WTC11 (cell line): ENCODE results near the gene CNTN3.

Experiments used
- CTCF ChIP-seq: fragments of 200-600 bp; IDR thresholded peaks from 2 replicates; pipeline ENCODE4 v1.8.0; 2022; ENCODE audit warnings: antibody characterized with exemption
- SMAD3 ChIP-seq: sonication (generic); formaldehyde crosslinking; IDR thresholded peaks from 2 replicates; pipeline ENCODE4 v1.8.0; 2022; ENCODE audit warnings: missing genetic modification reagents, mild to moderate bottlenecking, borderline replicate concordance
- SP1 ChIP-seq: sonication (generic); formaldehyde crosslinking; conservative IDR thresholded peaks from 2 replicates; pipeline ENCODE4 v1.8.1; 2022; ENCODE audit warnings: missing genetic modification reagents
- TEAD1 ChIP-seq: sonication (generic); formaldehyde crosslinking; IDR thresholded peaks from 2 replicates; pipeline ENCODE4 v1.8.0; 2022; ENCODE audit warnings: mild to moderate bottlenecking, missing genetic modification reagents
- ZNF423 ChIP-seq: fragments of 250-450 bp; sonication (Bioruptor Pico); IDR thresholded peaks from 2 replicates; pipeline ENCODE4 v2.1.2; 2022; ENCODE audit warnings: mild to moderate bottlenecking, moderate library complexity
- TF ChIP-seq, protein P1 (sequence below): sonication (generic); formaldehyde crosslinking; IDR thresholded peaks from 2 replicates; pipeline ENCODE4 v1.8.1; 2023; ENCODE audit warnings: mild to moderate bottlenecking, missing genetic modification reagents, borderline replicate concordance
- TF ChIP-seq, protein P2 (sequence below): sonication (generic); formaldehyde crosslinking; IDR thresholded peaks from 2 replicates; pipeline ENCODE4 v1.8.0; 2022; ENCODE audit warnings: missing genetic modification reagents

GRCh38 chr3:74631351-74632140 lies 17.1 kb upstream of the CNTN3 start:
- TF ChIP-seq TEAD1 (CRISPR knock-in tag) = no peak
- no peak for TF ChIP-seq ZNF423 (CRISPR knock-in tag)
- TF ChIP-seq CTCF = no peak
- TF ChIP-seq SMAD3 = no peak
- TF ChIP-seq, protein P1, sequence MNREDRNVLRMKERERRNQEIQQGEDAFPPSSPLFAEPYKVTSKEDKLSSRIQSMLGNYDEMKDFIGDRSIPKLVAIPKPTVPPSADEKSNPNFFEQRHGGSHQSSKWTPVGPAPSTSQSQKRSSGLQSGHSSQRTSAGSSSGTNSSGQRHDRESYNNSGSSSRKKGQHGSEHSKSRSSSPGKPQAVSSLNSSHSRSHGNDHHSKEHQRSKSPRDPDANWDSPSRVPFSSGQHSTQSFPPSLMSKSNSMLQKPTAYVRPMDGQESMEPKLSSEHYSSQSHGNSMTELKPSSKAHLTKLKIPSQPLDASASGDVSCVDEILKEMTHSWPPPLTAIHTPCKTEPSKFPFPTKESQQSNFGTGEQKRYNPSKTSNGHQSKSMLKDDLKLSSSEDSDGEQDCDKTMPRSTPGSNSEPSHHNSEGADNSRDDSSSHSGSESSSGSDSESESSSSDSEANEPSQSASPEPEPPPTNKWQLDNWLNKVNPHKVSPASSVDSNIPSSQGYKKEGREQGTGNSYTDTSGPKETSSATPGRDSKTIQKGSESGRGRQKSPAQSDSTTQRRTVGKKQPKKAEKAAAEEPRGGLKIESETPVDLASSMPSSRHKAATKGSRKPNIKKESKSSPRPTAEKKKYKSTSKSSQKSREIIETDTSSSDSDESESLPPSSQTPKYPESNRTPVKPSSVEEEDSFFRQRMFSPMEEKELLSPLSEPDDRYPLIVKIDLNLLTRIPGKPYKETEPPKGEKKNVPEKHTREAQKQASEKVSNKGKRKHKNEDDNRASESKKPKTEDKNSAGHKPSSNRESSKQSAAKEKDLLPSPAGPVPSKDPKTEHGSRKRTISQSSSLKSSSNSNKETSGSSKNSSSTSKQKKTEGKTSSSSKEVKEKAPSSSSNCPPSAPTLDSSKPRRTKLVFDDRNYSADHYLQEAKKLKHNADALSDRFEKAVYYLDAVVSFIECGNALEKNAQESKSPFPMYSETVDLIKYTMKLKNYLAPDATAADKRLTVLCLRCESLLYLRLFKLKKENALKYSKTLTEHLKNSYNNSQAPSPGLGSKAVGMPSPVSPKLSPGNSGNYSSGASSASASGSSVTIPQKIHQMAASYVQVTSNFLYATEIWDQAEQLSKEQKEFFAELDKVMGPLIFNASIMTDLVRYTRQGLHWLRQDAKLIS (CRISPR knock-in tag) = no peak
- no peak for TF ChIP-seq SP1 (CRISPR knock-in tag)
- TF ChIP-seq, protein P2, sequence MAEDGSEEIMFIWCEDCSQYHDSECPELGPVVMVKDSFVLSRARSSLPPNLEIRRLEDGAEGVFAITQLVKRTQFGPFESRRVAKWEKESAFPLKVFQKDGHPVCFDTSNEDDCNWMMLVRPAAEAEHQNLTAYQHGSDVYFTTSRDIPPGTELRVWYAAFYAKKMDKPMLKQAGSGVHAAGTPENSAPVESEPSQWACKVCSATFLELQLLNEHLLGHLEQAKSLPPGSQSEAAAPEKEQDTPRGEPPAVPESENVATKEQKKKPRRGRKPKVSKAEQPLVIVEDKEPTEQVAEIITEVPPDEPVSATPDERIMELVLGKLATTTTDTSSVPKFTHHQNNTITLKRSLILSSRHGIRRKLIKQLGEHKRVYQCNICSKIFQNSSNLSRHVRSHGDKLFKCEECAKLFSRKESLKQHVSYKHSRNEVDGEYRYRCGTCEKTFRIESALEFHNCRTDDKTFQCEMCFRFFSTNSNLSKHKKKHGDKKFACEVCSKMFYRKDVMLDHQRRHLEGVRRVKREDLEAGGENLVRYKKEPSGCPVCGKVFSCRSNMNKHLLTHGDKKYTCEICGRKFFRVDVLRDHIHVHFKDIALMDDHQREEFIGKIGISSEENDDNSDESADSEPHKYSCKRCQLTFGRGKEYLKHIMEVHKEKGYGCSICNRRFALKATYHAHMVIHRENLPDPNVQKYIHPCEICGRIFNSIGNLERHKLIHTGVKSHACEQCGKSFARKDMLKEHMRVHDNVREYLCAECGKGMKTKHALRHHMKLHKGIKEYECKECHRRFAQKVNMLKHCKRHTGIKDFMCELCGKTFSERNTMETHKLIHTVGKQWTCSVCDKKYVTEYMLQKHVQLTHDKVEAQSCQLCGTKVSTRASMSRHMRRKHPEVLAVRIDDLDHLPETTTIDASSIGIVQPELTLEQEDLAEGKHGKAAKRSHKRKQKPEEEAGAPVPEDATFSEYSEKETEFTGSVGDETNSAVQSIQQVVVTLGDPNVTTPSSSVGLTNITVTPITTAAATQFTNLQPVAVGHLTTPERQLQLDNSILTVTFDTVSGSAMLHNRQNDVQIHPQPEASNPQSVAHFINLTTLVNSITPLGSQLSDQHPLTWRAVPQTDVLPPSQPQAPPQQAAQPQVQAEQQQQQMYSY (CRISPR knock-in tag) = no peak
